HepG2 (cell line): ENCODE measurements around the gene ARHGEF10L. TPM values are rescaled to one million over a fixed set of nuclear protein-coding genes. Genes with fewer than 3 reads are reported as not detected.

Experiments used
- ATAC-seq: fragments of 200-7000 bp; cut with Tn5 transposase; 3 replicates; pipeline ENCODE4 v1.9.1; 2020; ENCODE audit warnings: mild to moderate bottlenecking, moderate library complexity
- BruUV-seq: library from RNA; stranded (reverse); fragments of 400-500 nt; replicated peaks from 2 replicates; lab custom pipeline; 2021; lab: Mats Ljungman, UMichigan
- CTCF ChIA-PET: fragments of 300-600 bp; formaldehyde crosslinking; extraction: SDS; loops from one replicate; lab custom pipeline; 2021; ENCODE audit warnings: low total read pairs, inconsistent platforms, low intra/inter-chr PET ratio; lab: Yijun Ruan, JAX
- POLR2A ChIA-PET: fragments of 350-600 bp; sonication (Branson Sonifier 250); formaldehyde crosslinking; loops from one replicate; lab custom pipeline; 2020; ENCODE audit warnings: antibody characterized with exemption, inconsistent platforms; lab: Yijun Ruan, JAX
- DNase-seq: peaks from one replicate; pipeline ENCODE4 v3.0.0-alpha.2; 2015; ENCODE audit warnings: low spot score
- FAIRE-seq: peaks from 3 replicates; lab custom pipeline; 2011; peaks lifted over from hg19 to GRCh38; lab: Jason Lieb, UNC
- H2AFZ ChIP-seq: one replicate; pipeline ENCODE4 v1.6.1; 2011; ENCODE audit warnings: low read length, inconsistent platforms
- H3K27ac ChIP-seq: fragments of 300-600 bp; 3 replicates; pipeline ENCODE4 v1.8.0; 2011; ENCODE audit warnings: mixed run types, mild to moderate bottlenecking, mixed read lengths, low read length, inconsistent platforms; ENCODE audit not compliant: insufficient read depth; ENCODE audit errors: extremely low read length
- H3K27me3 ChIP-seq, 2 experiments: fragments of 200-600 bp in 1 of 2; 2 replicates in 1 of 2; 3 replicates in 1 of 2; pipeline versions ENCODE4 v1.6.0 to v1.8.0; 2011; ENCODE audit warnings: low read length in 2 of 2, mild to moderate bottlenecking in 2 of 2, moderate library complexity in 2 of 2, inconsistent platforms in 1 of 2; ENCODE audit not compliant: insufficient read depth in 2 of 2, control insufficient read depth in 1 of 2
- H3K36me3 ChIP-seq, 2 experiments: fragments of 200-600 bp in 1 of 2; replicated peaks in 1 of 2; 2 replicates in 1 of 2; 3 replicates in 1 of 2; pipeline versions ENCODE4 v1.5.1 to v1.8.0; 2011; ENCODE audit warnings: low read length in 2 of 2, inconsistent platforms in 1 of 2; ENCODE audit not compliant: insufficient read depth in 2 of 2, control insufficient read depth in 1 of 2
- H3K4me1 ChIP-seq: 2 replicates; pipeline ENCODE4 v1.5.1; 2012; ENCODE audit warnings: low read length, inconsistent platforms; ENCODE audit not compliant: insufficient read depth
- H3K4me2 ChIP-seq: 2 replicates; pipeline ENCODE4 v1.6.0; 2011; ENCODE audit warnings: low read depth, low read length, inconsistent platforms
- H3K4me3 ChIP-seq, 3 experiments: fragments of 200-600 bp in 1 of 3; sonication (generic), shearing (Covaris generic) in 1 of 3; replicated peaks in 1 of 3; 2 replicates each; pipeline ENCODE4 v1.5.1; 2011 to 2016; ENCODE audit warnings: low read length in 3 of 3, inconsistent platforms in 2 of 3, low read depth in 2 of 3, mild to moderate bottlenecking in 2 of 3, control low read depth in 1 of 3, mixed read lengths in 1 of 3; ENCODE audit not compliant: insufficient read depth in 1 of 3
- H3K79me2 ChIP-seq: one replicate; pipeline ENCODE4 v1.6.1; 2011; ENCODE audit warnings: low read length, inconsistent platforms; ENCODE audit not compliant: insufficient read depth
- H3K9ac ChIP-seq: 2 replicates; pipeline ENCODE4 v1.6.0; 2011; ENCODE audit warnings: mild to moderate bottlenecking, low read depth, low read length, inconsistent platforms; ENCODE audit not compliant: insufficient read depth
- H3K9me3 ChIP-seq: 2 replicates; pipeline ENCODE4 v1.5.1; 2012; ENCODE audit warnings: mild to moderate bottlenecking, low read length
- H4K20me1 ChIP-seq: 2 replicates; pipeline ENCODE4 v1.6.0; 2011; ENCODE audit warnings: inconsistent platforms, mild to moderate bottlenecking, low read length, moderate library complexity; ENCODE audit not compliant: insufficient read depth
- ARID2 ChIP-seq: sonication (generic); formaldehyde crosslinking; IDR thresholded peaks from 2 replicates; pipeline ENCODE4 v1.8.1; 2022; ENCODE audit warnings: mild to moderate bottlenecking, missing genetic modification reagents, borderline replicate concordance
- ATF7 ChIP-seq, 2 experiments: fragments of 450-650 bp in 1 of 2; sonication (generic) in 1 of 2; formaldehyde crosslinking in 1 of 2; IDR thresholded peaks; 2 replicates each; pipeline versions ENCODE4 v1.4.0 to v1.6.1; 2016 to 2020; ENCODE audit warnings: antibody characterized with exemption in 1 of 2, mild to moderate bottlenecking in 1 of 2, missing genetic modification reagents in 1 of 2
- CEBPG ChIP-seq: IDR thresholded peaks from 2 replicates; pipeline ENCODE4 v1.6.1; 2016
- EP300 ChIP-seq, 3 experiments: sonication (generic) in 1 of 3; formaldehyde crosslinking in 1 of 3; IDR thresholded peaks; 2 replicates each; pipeline versions ENCODE4 v1.5.1 to v1.6.1; 2011 to 2020; ENCODE audit warnings: low read depth in 2 of 3, low read length in 2 of 3, borderline replicate concordance in 1 of 3, improper control_type of control experiment in 1 of 3, mild to moderate bottlenecking in 1 of 3, missing genetic modification reagents in 1 of 3, moderate library complexity in 1 of 3
- ETV5 ChIP-seq: IDR thresholded peaks from 2 replicates; pipeline ENCODE4 v1.6.1; 2018; ENCODE audit warnings: missing biosample characterization, missing genetic modification reagents, inconsistent platforms, borderline replicate concordance
- GLI4 ChIP-seq: sonication (generic); formaldehyde crosslinking; IDR thresholded peaks from 2 replicates; pipeline ENCODE4 v1.5.1; 2020; ENCODE audit warnings: missing genetic modification reagents, mild to moderate bottlenecking, moderate library complexity, borderline replicate concordance
- KMT2B ChIP-seq: IDR thresholded peaks from 2 replicates; pipeline ENCODE4 v1.6.1; 2016; ENCODE audit warnings: missing genetic modification reagents, missing compliant biosample characterization
- NR2F2 ChIP-seq: IDR thresholded peaks from 2 replicates; pipeline ENCODE4 v1.6.1; 2012; ENCODE audit warnings: low read depth, inconsistent platforms, borderline replicate concordance
- SOX5 ChIP-seq: IDR thresholded peaks from 2 replicates; pipeline ENCODE4 v1.6.1; 2016; ENCODE audit warnings: borderline replicate concordance
- ZBTB46 ChIP-seq: sonication (generic); formaldehyde crosslinking; IDR thresholded peaks from 2 replicates; pipeline ENCODE4 v1.4.0; 2020; ENCODE audit warnings: mild to moderate bottlenecking, missing genetic modification reagents, borderline replicate concordance
- ZFP82 ChIP-seq: sonication (generic); formaldehyde crosslinking; IDR thresholded peaks from 2 replicates; pipeline ENCODE4 v1.5.1; 2020; ENCODE audit warnings: mild to moderate bottlenecking, missing genetic modification reagents, borderline replicate concordance
- ZKSCAN5 ChIP-seq: sonication (generic); formaldehyde crosslinking; IDR thresholded peaks from 2 replicates; pipeline ENCODE4 v1.5.1; 2020; ENCODE audit warnings: mild to moderate bottlenecking, missing genetic modification reagents
- ZNF326 ChIP-seq: sonication (generic); formaldehyde crosslinking; IDR thresholded peaks from 2 replicates; pipeline ENCODE4 v1.4.0; 2020; ENCODE audit warnings: missing genetic modification reagents, borderline replicate concordance
- ZNF335 ChIP-seq: sonication (generic); formaldehyde crosslinking; IDR thresholded peaks from 2 replicates; pipeline ENCODE4 v1.4.0; 2020; ENCODE audit warnings: missing genetic modification reagents
- WGBS: methylation state at CpG from one replicate; pipeline ENCODE4 v1.1.6; 2017; ENCODE audit warnings: low lambda C conversion rate; 5-methylcytosine and 5-hydroxymethylcytosine counted together
- in situ Hi-C: cut with HindIII; loops from 2 replicates; pipeline ENCODE4 v1.10.0; 2017; ENCODE audit warnings: low pct_unique_long_range_greater_than_20kb; ENCODE audit not compliant: extremely low pct_ligation_motif_present
- intact Hi-C: fragments of 100-400 bp; cut with micrococcal nuclease; formaldehyde crosslinking; loops from one replicate; pipeline ENCODE4 v1.10.0; 2022; ENCODE audit not compliant: unreplicated experiment
- polyA plus RNA-seq, 8 experiments: library from polyadenylated mRNA; depleted of rRNA in 3 of 8; stranded (reverse) in 7 of 8; unstranded in 1 of 8; fragments of >200 nt; fragmentation: Illumina TruSeq in 4 of 8; extraction: Trizol in 4 of 8; gene quantifications; 2 replicates each; pipeline versions ENCODE4 v1.2.1 to v1.2.3, GENCODE V29; 2011 to 2016; ENCODE audit warnings: low read depth in 4 of 8, missing spikeins in 1 of 8, mixed read lengths in 1 of 8; ENCODE audit not compliant: insufficient read depth in 1 of 8
- total RNA-seq, 5 experiments: library from RNA; depleted of rRNA; stranded (reverse); fragments of >200 nt; fragmentation: Illumina TruSeq; extraction: Trizol; gene quantifications; 2 replicates each; pipeline ENCODE4 v1.2.3, GENCODE V29; 2016; ENCODE audit warnings: low read depth in 1 of 5

The ARHGEF10L gene
- total and polyA plus RNA-seq, 2 of the 13 experiments (the other 11 are each of a cell fraction or from before 2014, with no cell fraction given): 46.5 to 78.3 TPM

- TF ChIP-seq NR2F2: no peak
Measured at GRCh38 chr1:17599954-17600300, 60.4 kb downstream of the ARHGEF10L start (continued).

- no peaks in the 10 kb centered on the region for H3K9me3 ChIP-seq
- ATAC-seq (no peak), FAIRE-seq (no peak), DNase-seq (no peak)
- ChIA-PET POLR2A (interaction anchor here (1.1 to 1.5 kb wide), 2 partner anchors 11 to 20 kb away, joined by 3 to 4 read pairs; no protein-coding TSS in a partner anchor), CTCF (no interaction called here)
- BruUV-seq: no TSS peak
- in situ Hi-C loops: no loop called here
- H3K4me2 ChIP-seq: no peak overlapping the region
- peaks cover 30% of the 10 kb centered on the region for H3K79me2 ChIP-seq
- intact Hi-C loops: no loop called here
- whole genome bisulfite sequencing: 93% methylated on average over 6 of the region's 6 CpGs
- no peak overlapping the region for H3K27ac ChIP-seq
- peaks cover 37 to 86% of the 10 kb centered on the region in 2 experiments for H3K36me3 ChIP-seq
- H3K4me1 ChIP-seq: peaks cover 27% of the 10 kb centered on the region
- H3K4me3 ChIP-seq: no peak overlapping the region
- TF ChIP-seq SOX5 (CRISPR knock-in tag): no peak
- no peak for TF ChIP-seq CEBPG (CRISPR knock-in tag)
- TF ChIP-seq ZNF335 (CRISPR knock-in tag): no peak
- no peak for TF ChIP-seq ZNF326 (CRISPR knock-in tag)
- no peak for TF ChIP-seq ZBTB46
- TF ChIP-seq ZKSCAN5 (CRISPR knock-in tag): no peak
- TF ChIP-seq ARID2 (CRISPR knock-in tag): no peak
- TF ChIP-seq ATF7 (IDR thresholded peaks at IDR 0.05): no peak
- TF ChIP-seq ATF7 (CRISPR knock-in tag; IDR thresholded peaks at IDR 0.05): no peak
- TF ChIP-seq ZFP82 (CRISPR knock-in tag): no peak
- no peak for TF ChIP-seq EP300 (IDR thresholded peaks at IDR 0.05; ENCODE audit: low read depth in 2 of 2, low read length in 2 of 2)
- no peak for TF ChIP-seq EP300 (CRISPR knock-in tag; IDR thresholded peaks at IDR 0.05; ENCODE audit: borderline replicate concordance)
- TF ChIP-seq KMT2B: no peak
- no peak for TF ChIP-seq GLI4 (CRISPR knock-in tag)
- no peak for TF ChIP-seq ETV5 (CRISPR knock-in tag)
- no peak overlapping the region for H3K9ac ChIP-seq
- H4K20me1 ChIP-seq: peaks cover 10% of the 10 kb centered on the region; the same call in 1 of the 2 replicates
- H3K27me3 ChIP-seq: no peaks in the 10 kb centered on the region
- H2AFZ ChIP-seq: no peak overlapping the region
Measured at GRCh38 chr1:17600321-17600720, 60.8 kb downstream of the ARHGEF10L start.
